ENCODE results near the gene GFOD1. TPM values are rescaled to one million over a fixed set of nuclear protein-coding genes. Genes with fewer than 3 reads are reported as not detected.

GFOD1 gene
- total and polyA plus RNA-seq, 2 donors (not counting 1 experiment from before 2014, with no cell fraction given) = 10.5 to 25.3 TPM

DNA sequence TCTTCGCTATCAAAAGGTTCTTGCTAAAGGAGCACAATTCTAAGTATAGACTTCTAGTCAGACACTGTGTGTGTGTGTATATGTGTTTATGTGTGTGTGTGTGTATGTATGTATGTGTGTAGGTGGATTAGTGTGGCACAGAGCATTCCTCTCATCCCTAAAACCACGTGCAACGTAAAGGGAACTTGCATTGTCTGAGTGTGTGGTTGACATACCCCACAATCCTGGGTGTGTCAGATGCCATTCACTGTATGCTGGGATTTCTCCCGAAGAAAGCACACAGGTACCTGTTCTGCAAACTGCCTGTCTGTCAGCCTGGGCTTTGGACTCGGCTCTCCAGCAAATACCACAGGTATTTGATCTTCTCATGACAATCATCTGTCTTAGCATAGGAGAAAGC, 116.8 kb downstream of the GFOD1 start:
- no peaks in the 10 kb centered on the region for H3K36me3 ChIP-seq (ENCODE audit: control insufficient read depth, insufficient read depth, low read length)
- no peaks in the 10 kb centered on the region for H3K79me2 ChIP-seq (ENCODE audit: control insufficient read depth, insufficient read depth, low read length)
- no peaks in the 10 kb centered on the region for H3K9me3 ChIP-seq (ENCODE audit: control insufficient read depth, insufficient read depth, low read depth, low read length)
- no peaks in the 10 kb centered on the region for H4K20me1 ChIP-seq (ENCODE audit: control insufficient read depth, extremely low read depth, insufficient read depth, low read length)
- H3K4me2 ChIP-seq (ENCODE audit: extremely low read depth, insufficient read depth, low read length) = no peak overlapping the region
- no peaks in the 10 kb centered on the region for H3K27me3 ChIP-seq (ENCODE audit: control insufficient read depth, insufficient read depth, low read length)
- no peak for TF ChIP-seq EZH2 (IDR thresholded peaks at IDR 0.05; ENCODE audit: low read length, missing control alignments)
- TF ChIP-seq, protein P1, sequence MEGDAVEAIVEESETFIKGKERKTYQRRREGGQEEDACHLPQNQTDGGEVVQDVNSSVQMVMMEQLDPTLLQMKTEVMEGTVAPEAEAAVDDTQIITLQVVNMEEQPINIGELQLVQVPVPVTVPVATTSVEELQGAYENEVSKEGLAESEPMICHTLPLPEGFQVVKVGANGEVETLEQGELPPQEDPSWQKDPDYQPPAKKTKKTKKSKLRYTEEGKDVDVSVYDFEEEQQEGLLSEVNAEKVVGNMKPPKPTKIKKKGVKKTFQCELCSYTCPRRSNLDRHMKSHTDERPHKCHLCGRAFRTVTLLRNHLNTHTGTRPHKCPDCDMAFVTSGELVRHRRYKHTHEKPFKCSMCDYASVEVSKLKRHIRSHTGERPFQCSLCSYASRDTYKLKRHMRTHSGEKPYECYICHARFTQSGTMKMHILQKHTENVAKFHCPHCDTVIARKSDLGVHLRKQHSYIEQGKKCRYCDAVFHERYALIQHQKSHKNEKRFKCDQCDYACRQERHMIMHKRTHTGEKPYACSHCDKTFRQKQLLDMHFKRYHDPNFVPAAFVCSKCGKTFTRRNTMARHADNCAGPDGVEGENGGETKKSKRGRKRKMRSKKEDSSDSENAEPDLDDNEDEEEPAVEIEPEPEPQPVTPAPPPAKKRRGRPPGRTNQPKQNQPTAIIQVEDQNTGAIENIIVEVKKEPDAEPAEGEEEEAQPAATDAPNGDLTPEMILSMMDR (conservative IDR thresholded peaks at IDR 0.05 in 1 of 2, IDR thresholded peaks at IDR 0.05 in 1 of 2; ENCODE audit: low read depth in 1 of 2, low read length in 2 of 2) = no peak
- H3K4me1 ChIP-seq (ENCODE audit: control insufficient read depth, extremely low read depth, insufficient read depth, low read length) = peaks cover 9% of the 10 kb centered on the region
- H3K4me3 ChIP-seq (replicated peaks in 1 of 4; ENCODE audit: control extremely low read depth in 1 of 4, insufficient read depth in 1 of 4, low read depth in 3 of 4, low read length in 4 of 4) = no peak overlapping the region
- H2AFZ ChIP-seq (ENCODE audit: low read length) = no peak overlapping the region
- H3K9ac ChIP-seq (ENCODE audit: insufficient read depth, low read length) = no peak overlapping the region
- no peak overlapping the region for H3K27ac ChIP-seq (ENCODE audit: insufficient read depth, low read length)
- no peak for DNase-seq (ENCODE audit: low read depth in 2 of 2)

DNA sequence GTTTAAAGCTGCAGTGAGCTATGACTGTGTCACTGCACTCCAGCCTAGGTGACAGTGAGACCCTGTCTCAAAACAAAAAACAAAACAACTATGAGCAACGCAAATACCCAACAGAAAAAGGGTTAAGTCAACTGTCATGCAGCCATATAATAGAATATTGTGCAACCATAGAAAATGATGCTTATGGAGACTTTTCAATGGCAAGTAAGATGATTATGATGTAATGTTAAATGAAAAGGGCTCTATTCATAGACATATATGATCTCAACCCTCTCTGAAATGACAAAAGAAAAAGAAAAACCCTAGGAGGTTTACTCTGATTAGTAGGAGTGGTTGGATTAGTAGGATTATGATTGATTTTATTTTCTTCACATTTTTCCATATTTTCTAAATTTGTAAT, 117.8 kb downstream of the GFOD1 start:
- Histone ChIP-seq H3K9me3 (ENCODE audit: control insufficient read depth, insufficient read depth, low read depth, low read length) (no peaks in the 10 kb centered on the region), H3K4me2 (ENCODE audit: extremely low read depth, insufficient read depth, low read length) (no peak overlapping the region), H3K27ac (ENCODE audit: insufficient read depth, low read length) (no peak overlapping the region), H3K9ac (ENCODE audit: insufficient read depth, low read length) (no peak overlapping the region), H3K4me3 (replicated peaks in 1 of 4; ENCODE audit: control extremely low read depth in 1 of 4, insufficient read depth in 1 of 4, low read depth in 3 of 4, low read length in 4 of 4) (no peak overlapping the region), H4K20me1 (ENCODE audit: control insufficient read depth, extremely low read depth, insufficient read depth, low read length) (no peaks in the 10 kb centered on the region), H3K36me3 (ENCODE audit: control insufficient read depth, insufficient read depth, low read length) (peaks cover 3% of the 10 kb centered on the region), H3K4me1 (ENCODE audit: control insufficient read depth, extremely low read depth, insufficient read depth, low read length) (peaks cover 9% of the 10 kb centered on the region), H3K27me3 (ENCODE audit: control insufficient read depth, insufficient read depth, low read length) (no peaks in the 10 kb centered on the region), H2AFZ (ENCODE audit: low read length) (no peak overlapping the region), H3K79me2 (ENCODE audit: control insufficient read depth, insufficient read depth, low read length) (no peaks in the 10 kb centered on the region)
- no peak for TF ChIP-seq EZH2 (IDR thresholded peaks at IDR 0.05; ENCODE audit: low read length, missing control alignments)
- TF ChIP-seq, protein P1 (conservative IDR thresholded peaks at IDR 0.05 in 1 of 2, IDR thresholded peaks at IDR 0.05 in 1 of 2; ENCODE audit: low read depth in 1 of 2, low read length in 2 of 2) = no peak
- no peak for DNase-seq (ENCODE audit: low read depth in 2 of 2)

DNA sequence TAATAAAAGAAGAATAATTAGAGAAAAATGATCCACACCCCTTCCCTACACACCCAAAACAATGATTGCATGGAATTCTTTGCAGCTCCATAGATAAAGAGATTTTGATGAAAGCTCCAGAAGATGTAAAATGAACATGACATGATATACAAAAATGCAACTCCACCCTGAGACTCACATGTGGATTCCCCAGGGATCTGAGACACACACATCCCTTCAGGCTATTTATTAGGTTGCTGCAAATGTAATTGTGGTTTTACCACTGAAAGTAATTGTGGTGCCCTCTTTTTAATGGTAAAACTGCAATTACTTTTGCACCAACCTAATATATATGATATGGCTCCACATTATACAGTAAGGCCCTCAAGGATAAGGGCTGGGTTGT, 118.7 kb downstream of the GFOD1 start:
- no peak overlapping the region for H3K4me2 ChIP-seq (ENCODE audit: extremely low read depth, insufficient read depth, low read length)
- no peaks in the 10 kb centered on the region for H3K27me3 ChIP-seq (ENCODE audit: control insufficient read depth, insufficient read depth, low read length)
- no peak overlapping the region for H2AFZ ChIP-seq (ENCODE audit: low read length)
- H3K9me3 ChIP-seq (ENCODE audit: control insufficient read depth, insufficient read depth, low read depth, low read length) = no peaks in the 10 kb centered on the region
- TF ChIP-seq, protein P1 (conservative IDR thresholded peaks at IDR 0.05 in 1 of 2, IDR thresholded peaks at IDR 0.05 in 1 of 2; ENCODE audit: low read depth in 1 of 2, low read length in 2 of 2) = no peak
- TF ChIP-seq EZH2 (IDR thresholded peaks at IDR 0.05; ENCODE audit: low read length, missing control alignments) = no peak
- no peak for DNase-seq (ENCODE audit: low read depth in 2 of 2)
- H3K27ac ChIP-seq (ENCODE audit: insufficient read depth, low read length) = no peak overlapping the region
- H3K4me3 ChIP-seq (replicated peaks in 1 of 4; ENCODE audit: control extremely low read depth in 1 of 4, insufficient read depth in 1 of 4, low read depth in 3 of 4, low read length in 4 of 4) = no peak overlapping the region
- no peak overlapping the region for H3K9ac ChIP-seq (ENCODE audit: insufficient read depth, low read length)
- H3K4me1 ChIP-seq (ENCODE audit: control insufficient read depth, extremely low read depth, insufficient read depth, low read length) = peaks cover 9% of the 10 kb centered on the region
- no peaks in the 10 kb centered on the region for H3K79me2 ChIP-seq (ENCODE audit: control insufficient read depth, insufficient read depth, low read length)
- H3K36me3 ChIP-seq (ENCODE audit: control insufficient read depth, insufficient read depth, low read length) = peaks cover 3% of the 10 kb centered on the region
- H4K20me1 ChIP-seq (ENCODE audit: control insufficient read depth, extremely low read depth, insufficient read depth, low read length) = no peaks in the 10 kb centered on the region

Data from fibroblast of lung (primary cell).